HG02884 (cell line): ENCODE results near the gene TMEM59.
"Not testable (repeated sequence)": the region's sequence is repeated elsewhere in the genome, so short reads cannot be mapped to it uniquely, and the experiment has no call there.

Experiments
- ATAC-seq: cut with Tn5 transposase; IDR thresholded peaks from one replicate; pipeline ENCODE4 v1.9.1; 2021; ENCODE audit warnings: mild to moderate bottlenecking, moderate library complexity; ENCODE audit not compliant: unreplicated experiment

TMEM59 gene

GRCh38 chr1:54013393-54014008 is 39.5 kb downstream of the TMEM59 start:
- ATAC-seq, result no peak

DNA sequence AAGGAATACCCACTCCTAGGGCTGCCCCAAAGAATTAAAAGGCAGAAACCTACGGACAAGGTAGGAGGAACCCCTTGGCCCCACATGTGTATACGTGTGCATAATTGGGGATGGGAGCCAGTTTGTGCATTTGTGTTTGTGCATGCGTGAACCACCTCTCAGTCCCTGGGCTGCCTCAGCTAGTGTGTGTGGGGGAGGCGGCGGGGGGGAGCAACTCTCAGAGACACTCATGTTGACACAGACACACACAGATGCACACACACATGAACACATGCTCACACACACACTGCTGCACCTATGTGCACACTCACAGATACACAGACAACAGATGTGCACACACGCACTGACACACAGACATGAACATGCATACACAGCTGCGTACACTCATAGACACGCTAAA is 40.1 kb downstream of the TMEM59 start:
- no peak for ATAC-seq

DNA sequence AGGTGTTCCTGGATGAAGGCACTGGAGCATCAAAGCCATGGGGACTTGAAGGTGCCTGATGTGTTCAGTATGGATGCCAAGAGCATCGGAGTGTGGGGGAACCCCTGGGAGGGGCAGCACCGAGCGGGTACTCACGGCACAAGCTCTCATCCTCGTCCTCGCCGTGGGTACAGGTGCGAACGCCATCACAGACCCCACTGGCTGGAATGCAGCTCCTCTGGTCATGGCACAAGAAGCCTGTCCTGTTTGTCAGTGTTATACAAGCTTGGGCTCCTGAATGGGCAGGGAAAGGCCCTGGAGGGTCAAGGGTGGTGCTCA is 41.0 kb downstream of the TMEM59 start:
- no peak for ATAC-seq

GRCh38 chr1:54011316-54012007 is 41.5 kb downstream of the TMEM59 start:
- no peak for ATAC-seq

DNA sequence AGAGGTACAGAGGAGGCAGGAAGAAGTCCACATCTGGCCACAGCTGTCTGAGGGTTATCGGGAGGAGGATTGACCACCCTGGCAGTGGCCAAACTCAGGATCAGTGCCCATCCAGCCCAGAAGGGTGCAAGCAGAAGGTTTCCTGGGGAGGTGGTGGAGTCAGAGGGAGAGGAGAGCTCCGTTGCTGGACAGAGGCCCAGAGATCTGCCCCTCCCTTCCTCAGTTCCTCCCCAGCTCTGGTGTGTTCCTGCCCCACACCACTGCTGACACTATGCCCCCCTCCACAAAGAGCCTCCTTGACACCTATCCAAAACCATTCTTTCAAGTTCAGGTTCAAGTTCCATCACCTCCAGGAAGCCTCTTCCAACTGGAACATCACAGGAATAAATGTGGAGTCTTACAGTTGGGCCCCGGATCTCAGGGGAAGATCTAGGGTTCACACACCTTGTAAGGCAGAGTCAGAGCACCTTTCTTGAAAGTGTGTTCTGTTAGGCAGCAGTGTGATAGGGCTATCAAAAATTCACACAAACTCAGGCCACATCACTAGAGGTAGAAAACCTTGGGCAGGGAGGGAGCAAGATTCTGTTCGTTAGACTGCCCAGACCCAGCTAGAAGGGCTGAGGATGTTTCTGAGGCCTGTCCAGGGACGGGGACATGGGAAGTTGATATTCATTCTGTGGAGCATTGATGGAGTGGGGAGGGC is 42.4 kb downstream of the TMEM59 start:
- ATAC-seq, result no peak

DNA sequence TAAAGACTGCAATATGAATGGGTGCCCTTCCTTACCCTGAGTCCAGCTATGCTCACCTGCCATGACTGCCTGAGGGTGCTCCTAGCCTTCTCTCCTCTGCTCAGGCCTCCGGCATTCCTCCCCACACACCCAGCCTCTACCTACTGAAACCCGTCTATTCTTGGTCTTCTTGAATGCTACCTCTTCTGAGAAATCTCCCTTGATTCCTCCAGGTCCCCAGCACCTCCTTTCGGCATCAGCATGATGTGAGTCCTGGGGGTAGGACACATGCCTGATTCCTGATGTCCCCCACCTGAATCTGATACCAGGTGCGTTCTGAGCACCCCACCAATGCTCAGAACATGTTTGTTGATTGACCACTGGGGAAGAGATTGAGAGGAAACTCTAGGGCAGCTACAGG is 43.6 kb downstream of the TMEM59 start:
- ATAC-seq, result no peak

GRCh38 chr1:54008876-54009275 is 44.1 kb downstream of the TMEM59 start:
- ATAC-seq, result no peak

GRCh38 chr1:54007613-54008012 is 45.4 kb downstream of the TMEM59 start:
- ATAC-seq, result no peak

DNA sequence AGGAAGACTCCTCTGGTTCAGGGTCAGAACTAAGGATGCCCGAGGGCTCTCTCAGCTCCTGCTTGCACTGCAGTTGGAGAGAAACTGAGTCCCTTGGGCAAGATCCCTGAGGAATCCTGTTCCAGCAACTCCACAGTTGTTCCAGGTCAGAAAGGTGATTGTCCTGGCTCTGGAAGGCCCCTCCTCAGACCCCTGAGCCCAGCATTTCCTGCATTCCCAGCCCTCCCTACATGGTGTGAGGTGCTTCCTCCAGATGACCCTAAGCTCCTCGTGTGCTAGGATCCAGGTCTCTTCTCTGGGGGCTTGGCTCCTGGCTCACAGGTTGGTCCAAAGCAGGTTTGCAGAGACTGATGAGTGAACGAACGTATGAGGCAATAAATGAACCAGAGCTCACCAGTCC is 46.5 kb downstream of the TMEM59 start:
- ATAC-seq, result no peak

- ATAC-seq, result no peak
These were observed 48.4 kb downstream of the TMEM59 start for GRCh38 chr1:54004481-54005049.

GRCh38 chr1:54003750-54004480 is 49.1 kb downstream of the TMEM59 start:
- ATAC-seq, result not testable (repeated sequence)

DNA sequence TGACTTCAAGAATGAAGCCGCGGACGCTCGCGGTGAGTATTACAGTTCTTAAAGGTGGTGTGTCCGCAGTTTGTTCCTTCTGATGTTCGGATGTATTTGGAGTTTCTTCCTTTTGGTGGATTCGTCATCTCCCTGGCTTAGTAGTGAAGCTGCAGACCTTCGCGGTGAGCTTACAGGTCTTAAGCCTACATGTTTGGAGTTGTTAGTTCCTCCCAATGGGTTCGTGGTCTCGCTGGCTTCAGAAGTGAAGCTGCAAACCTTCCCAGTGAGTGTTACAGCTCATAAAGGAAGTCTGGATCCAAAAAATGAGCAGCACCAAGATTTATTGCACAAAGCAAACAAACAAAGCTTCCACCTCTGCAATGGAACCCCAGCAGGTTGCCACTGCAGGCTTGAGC is 49.8 kb downstream of the TMEM59 start:
- ATAC-seq, result no peak

DNA sequence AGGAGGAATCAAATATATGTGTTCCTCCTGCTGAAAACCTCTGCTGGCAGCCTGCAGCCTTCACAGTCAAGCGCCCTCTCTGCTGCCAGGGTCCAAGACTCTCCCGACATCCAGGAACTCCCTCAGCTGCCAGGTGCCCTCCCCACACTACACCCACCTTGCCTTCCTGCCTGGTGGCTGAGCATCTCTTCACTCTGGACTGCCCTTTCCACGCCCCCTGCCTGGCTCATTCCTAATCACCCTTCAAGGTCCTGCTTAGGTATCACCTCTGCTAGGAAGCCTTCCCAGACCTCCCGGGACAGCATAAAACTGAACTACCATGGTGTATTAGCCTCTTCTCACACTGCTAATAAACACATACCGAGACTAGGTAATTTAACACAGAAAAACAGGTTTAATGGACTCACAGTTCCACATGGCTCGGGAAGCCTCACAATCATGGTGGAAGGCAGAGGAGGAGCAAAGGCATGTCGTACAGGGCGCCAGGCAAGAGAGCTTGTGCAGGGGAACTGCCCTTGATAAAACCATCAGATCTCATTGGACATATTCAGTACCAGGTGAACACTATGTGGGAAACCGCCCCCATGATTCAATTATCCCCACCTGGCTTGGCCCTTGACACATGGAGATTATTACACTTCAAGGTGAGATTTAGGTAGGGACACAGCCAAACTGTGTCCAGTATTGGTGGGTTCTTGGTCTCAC is 50.3 kb downstream of the TMEM59 start:
- no peak for ATAC-seq

DNA sequence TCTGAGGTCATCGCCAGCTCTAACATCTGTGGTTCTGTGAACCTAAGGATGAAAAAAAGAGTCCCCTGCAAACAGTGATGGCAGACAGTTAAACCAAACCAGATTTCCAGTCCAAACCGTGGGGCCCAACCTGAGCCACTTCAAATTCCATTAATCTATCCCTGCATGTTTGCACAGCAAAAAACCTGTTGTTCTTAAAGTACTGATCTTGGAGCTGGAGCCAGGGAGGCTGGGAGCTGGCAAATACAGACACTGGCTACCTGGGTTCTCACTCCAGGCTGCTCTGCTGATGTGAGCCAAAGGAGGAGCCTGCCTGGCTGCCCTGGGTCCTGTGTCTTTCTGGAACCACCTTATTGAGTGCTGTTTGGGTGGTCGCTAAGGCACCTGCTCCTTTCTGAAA is 51.4 kb downstream of the TMEM59 start:
- no peak for ATAC-seq

GRCh38 chr1:53999920-54000319 is 53.1 kb downstream of the TMEM59 start:
- ATAC-seq, result no peak

DNA sequence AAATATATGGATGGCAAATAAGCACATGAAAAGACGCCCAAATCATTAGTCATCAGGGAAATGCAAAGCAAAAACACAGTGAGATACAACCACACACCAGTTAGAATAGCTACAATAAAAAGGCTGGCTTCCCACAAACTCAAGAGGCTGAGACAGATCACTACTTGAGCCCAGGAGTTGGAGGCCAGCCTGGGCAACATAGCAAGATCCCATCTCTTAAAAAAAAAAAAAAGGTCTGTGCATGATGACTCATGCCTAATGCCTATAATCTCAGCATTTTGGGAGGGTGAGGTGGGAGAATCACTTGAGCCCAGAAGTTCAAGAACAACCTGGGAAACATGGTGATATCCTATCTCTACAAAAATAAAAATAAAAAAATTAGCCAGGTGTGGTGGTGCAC is 54.8 kb downstream of the TMEM59 start:
- ATAC-seq, result no peak

DNA sequence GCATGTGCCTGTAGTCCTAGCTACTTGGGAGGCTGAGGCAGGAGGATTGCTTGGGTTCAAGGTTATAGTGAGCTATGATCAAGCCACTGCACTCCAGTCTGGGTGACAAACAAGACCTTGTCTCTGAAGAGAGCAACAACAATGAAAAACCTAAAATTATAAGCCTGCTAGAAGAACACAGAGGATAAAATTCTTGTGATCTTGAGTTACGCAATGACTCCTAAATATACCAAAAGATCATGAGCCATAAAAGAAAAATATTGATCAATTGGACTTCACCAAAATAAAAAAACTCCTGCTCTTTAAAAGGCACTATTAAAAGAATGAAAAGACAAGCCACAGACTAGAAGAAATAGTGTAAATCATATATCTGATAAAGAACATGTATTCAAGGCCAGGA is 57.3 kb downstream of the TMEM59 start:
- ATAC-seq, result no peak

- not testable (repeated sequence) for ATAC-seq
These were observed 58.5 kb downstream of the TMEM59 start for GRCh38 chr1:53994516-53994915.

GRCh38 chr1:53992085-53992874 is 60.7 kb downstream of the TMEM59 start:
- no peak for ATAC-seq

- no peak for ATAC-seq
These were observed 65.1 kb downstream of the TMEM59 start for GRCh38 chr1:53987880-53988279.
